Measurements from ENCODE around the gene GRM2. TPM values are rescaled to one million over a fixed set of nuclear protein-coding genes. Genes with fewer than 3 reads are reported as not detected.

The GRM2 gene
- total RNA-seq, 1 experiment from 2014 or later, result 0.57 TPM

DNA sequence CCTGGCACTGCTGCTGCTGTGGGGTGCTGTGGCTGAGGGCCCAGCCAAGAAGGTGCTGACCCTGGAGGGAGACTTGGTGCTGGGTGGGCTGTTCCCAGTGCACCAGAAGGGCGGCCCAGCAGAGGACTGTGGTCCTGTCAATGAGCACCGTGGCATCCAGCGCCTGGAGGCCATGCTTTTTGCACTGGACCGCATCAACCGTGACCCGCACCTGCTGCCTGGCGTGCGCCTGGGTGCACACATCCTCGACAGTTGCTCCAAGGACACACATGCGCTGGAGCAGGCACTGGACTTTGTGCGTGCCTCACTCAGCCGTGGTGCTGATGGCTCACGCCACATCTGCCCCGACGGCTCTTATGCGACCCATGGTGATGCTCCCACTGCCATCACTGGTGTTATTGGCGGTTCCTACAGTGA, 2.1 kb downstream of the GRM2 start:
- H3K36me3 Mint-ChIP-seq (ENCODE audit: insufficient read depth, unreplicated experiment), result no peaks in the 10 kb centered on the region
- no peaks in the 10 kb centered on the region for H3K9me3 Mint-ChIP-seq (ENCODE audit: low read depth, unreplicated experiment)
- DNase-seq, result no peak
- no peaks in the 10 kb centered on the region for H3K4me1 Mint-ChIP-seq (ENCODE audit: low read depth, unreplicated experiment)
- no TSS peak for BruUV-seq (replicated peaks)
- TF ChIP-seq, protein P1, sequence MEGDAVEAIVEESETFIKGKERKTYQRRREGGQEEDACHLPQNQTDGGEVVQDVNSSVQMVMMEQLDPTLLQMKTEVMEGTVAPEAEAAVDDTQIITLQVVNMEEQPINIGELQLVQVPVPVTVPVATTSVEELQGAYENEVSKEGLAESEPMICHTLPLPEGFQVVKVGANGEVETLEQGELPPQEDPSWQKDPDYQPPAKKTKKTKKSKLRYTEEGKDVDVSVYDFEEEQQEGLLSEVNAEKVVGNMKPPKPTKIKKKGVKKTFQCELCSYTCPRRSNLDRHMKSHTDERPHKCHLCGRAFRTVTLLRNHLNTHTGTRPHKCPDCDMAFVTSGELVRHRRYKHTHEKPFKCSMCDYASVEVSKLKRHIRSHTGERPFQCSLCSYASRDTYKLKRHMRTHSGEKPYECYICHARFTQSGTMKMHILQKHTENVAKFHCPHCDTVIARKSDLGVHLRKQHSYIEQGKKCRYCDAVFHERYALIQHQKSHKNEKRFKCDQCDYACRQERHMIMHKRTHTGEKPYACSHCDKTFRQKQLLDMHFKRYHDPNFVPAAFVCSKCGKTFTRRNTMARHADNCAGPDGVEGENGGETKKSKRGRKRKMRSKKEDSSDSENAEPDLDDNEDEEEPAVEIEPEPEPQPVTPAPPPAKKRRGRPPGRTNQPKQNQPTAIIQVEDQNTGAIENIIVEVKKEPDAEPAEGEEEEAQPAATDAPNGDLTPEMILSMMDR (IDR thresholded peaks at IDR 0.05; ENCODE audit: unreplicated experiment), result no peak
- H3K4me3 Mint-ChIP-seq (ENCODE audit: low read depth, unreplicated experiment), result no peak overlapping the region
- CTCF ChIA-PET, result interaction anchor here (0.5 to 0.7 kb wide), 2 partner anchors 194 to 209 kb away, joined by 3 read pairs; partner anchors contain the start of gene DCAF1
- peaks cover 1% of the 10 kb centered on the region for H3K27me3 Mint-ChIP-seq (ENCODE audit: unreplicated experiment)
- H3K27ac Mint-ChIP-seq (ENCODE audit: unreplicated experiment), result no peak overlapping the region
- intact Hi-C loops (cut with micrococcal nuclease; ENCODE audit: unreplicated experiment), result no loop called here

DNA sequence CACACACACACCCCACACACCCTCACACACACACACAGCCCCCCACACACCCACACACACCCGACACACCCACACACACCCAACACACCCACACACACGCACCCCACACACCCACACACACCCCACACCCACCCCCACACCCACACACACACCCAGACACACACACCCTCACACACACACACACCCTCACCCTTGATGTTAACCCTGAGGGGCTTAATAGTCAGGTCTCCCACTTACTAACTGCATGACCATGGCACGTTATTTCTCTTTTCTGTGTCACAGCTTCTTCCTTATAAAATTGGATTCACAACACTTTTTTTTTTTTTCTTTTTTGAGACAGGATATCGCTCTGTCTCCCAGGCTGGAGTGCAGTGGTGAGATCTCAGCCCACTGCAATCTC, 2.8 kb downstream of the GRM2 start:
- intact Hi-C loops (cut with micrococcal nuclease; ENCODE audit: unreplicated experiment), result no loop called here
- DNase-seq, result no peak
- H3K36me3 Mint-ChIP-seq (ENCODE audit: insufficient read depth, unreplicated experiment), result no peaks in the 10 kb centered on the region
- H3K4me1 Mint-ChIP-seq (ENCODE audit: low read depth, unreplicated experiment), result no peaks in the 10 kb centered on the region
- CTCF ChIA-PET, result interaction anchor here (0.5 to 0.7 kb wide), 2 partner anchors 194 to 210 kb away, joined by 3 read pairs; partner anchors contain the start of gene DCAF1
- peaks cover 8% of the 10 kb centered on the region for H3K27me3 Mint-ChIP-seq (ENCODE audit: unreplicated experiment)
- H3K27ac Mint-ChIP-seq (ENCODE audit: unreplicated experiment), result peak overlapping the region; percentile 40
- no peaks in the 10 kb centered on the region for H3K9me3 Mint-ChIP-seq (ENCODE audit: low read depth, unreplicated experiment)
- TF ChIP-seq, protein P1 (IDR thresholded peaks at IDR 0.05; ENCODE audit: unreplicated experiment), result no peak
- H3K4me3 Mint-ChIP-seq (ENCODE audit: low read depth, unreplicated experiment), result no peak overlapping the region
- BruUV-seq (replicated peaks), result no TSS peak

DNA sequence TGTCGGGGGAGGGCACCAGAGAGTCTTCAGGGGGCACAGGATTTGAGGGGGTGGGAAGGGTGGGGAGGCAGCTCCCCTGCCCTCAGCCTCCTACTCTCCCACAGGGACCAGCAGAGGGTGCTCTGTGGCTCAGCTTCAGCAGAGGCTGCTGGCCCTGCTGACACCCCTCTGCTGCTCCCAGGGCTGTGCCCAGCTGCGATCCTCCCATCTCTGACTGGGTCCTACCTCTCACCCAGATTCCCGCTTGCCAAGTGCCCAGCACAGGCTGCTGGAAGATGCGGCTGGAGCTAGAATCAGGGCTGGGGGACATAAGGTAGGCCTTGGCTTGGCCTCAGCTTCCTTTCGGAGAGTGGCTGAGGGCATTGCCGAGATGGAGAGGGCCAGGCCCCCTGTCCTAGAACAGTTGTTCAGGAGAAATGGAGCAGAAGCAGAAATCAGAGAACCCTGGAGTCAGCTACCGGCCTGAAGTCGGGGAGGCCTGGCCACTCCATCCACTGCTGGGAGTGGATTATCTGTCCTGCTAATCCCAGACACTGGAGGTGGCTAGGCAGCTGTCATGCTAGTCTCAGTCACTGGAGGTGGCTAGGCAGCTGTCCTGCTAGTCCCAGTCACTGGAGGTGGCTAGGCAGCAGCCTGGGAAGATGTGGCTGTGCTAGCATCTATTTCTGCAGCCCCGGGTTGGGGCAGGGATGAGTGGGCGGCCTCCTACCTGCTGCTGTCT, 3.9 kb downstream of the GRM2 start:
- TF ChIP-seq, protein P1 (IDR thresholded peaks at IDR 0.05; ENCODE audit: unreplicated experiment), result no peak
- peak; percentile 24 for DNase-seq
- intact Hi-C loops (cut with micrococcal nuclease; ENCODE audit: unreplicated experiment), result no loop called here
- no peak overlapping the region for H3K27ac Mint-ChIP-seq (ENCODE audit: unreplicated experiment)
- H3K36me3 Mint-ChIP-seq (ENCODE audit: insufficient read depth, unreplicated experiment), result no peaks in the 10 kb centered on the region
- CTCF ChIA-PET, result no interaction called here
- no peaks in the 10 kb centered on the region for H3K9me3 Mint-ChIP-seq (ENCODE audit: low read depth, unreplicated experiment)
- no peak overlapping the region for H3K4me3 Mint-ChIP-seq (ENCODE audit: low read depth, unreplicated experiment)
- no TSS peak for BruUV-seq (replicated peaks)
- peaks cover 12% of the 10 kb centered on the region for H3K27me3 Mint-ChIP-seq (ENCODE audit: unreplicated experiment)
- H3K4me1 Mint-ChIP-seq (ENCODE audit: low read depth, unreplicated experiment), result no peaks in the 10 kb centered on the region

DNA sequence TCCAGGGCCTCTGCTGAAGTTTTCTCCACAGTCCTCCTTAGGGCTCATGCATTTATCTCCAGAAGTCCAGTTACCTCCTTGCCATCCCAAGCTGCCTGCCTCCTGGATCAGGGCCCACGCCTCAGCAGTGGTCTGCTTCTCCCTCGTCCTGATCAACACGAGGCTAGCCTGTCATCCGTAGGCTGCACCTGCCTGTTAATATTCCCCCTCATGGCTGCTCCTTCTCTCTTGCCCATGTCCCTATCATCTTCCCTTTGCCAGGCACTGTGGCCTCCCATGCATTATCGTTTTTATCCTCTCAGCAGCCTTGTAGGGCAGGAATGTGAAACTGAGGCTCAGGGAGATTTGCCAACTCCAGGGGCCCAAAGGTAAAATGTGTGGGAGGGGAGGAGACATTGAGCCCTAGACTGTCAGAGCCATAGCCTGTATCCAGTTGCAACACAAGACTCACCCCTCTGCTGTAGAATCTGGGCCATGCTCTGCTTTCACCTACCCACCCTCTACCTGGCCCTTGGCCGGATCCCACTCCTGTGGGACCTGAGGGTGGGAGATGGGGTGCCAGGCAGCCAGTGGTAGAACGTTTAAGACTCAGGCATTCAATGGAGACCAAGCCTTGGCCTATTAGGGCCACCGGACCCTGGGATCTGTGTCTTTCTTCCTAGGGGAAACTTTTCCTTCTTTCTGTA, 4.6 kb downstream of the GRM2 start:
- CTCF ChIA-PET, result no interaction called here
- intact Hi-C loops (cut with micrococcal nuclease; ENCODE audit: unreplicated experiment), result no loop called here
- Mint-ChIP-seq H3K27ac (ENCODE audit: unreplicated experiment) (no peak overlapping the region), H3K4me1 (ENCODE audit: low read depth, unreplicated experiment) (no peaks in the 10 kb centered on the region), H3K36me3 (ENCODE audit: insufficient read depth, unreplicated experiment) (no peaks in the 10 kb centered on the region), H3K27me3 (ENCODE audit: unreplicated experiment) (peaks cover 12% of the 10 kb centered on the region), H3K4me3 (ENCODE audit: low read depth, unreplicated experiment) (no peak overlapping the region), H3K9me3 (ENCODE audit: low read depth, unreplicated experiment) (no peaks in the 10 kb centered on the region)
- no peak for DNase-seq
- TF ChIP-seq, protein P1 (IDR thresholded peaks at IDR 0.05; ENCODE audit: unreplicated experiment), result no peak
- BruUV-seq (replicated peaks), result no TSS peak

Measured in Calu3 (cell line).